ENCODE measurements around the gene GAREM2. TPM values are rescaled to one million over a fixed set of nuclear protein-coding genes. Genes with fewer than 3 reads are reported as not detected.

The GAREM2 gene
- total and polyA plus RNA-seq, 4 donors: 8.7 to 63.2 (median 28.8) TPM

Other genes with a start within 250 kb of the GAREM2 start
- gene KIF3C, start 190.6 kb upstream of the GAREM2 start, total RNA-seq: 10 to 100 TPM; 26.2 to 56.1 TPM
- 100 to 1,000 TPM; 132 to 133 TPM for gene KIF3C, start 190.6 kb upstream of the GAREM2 start, polyA plus RNA-seq (ENCODE audit: insufficient read length in 2 of 2)
- gene RAB10, start 139.0 kb upstream of the GAREM2 start, total RNA-seq: 100 to 1,000 TPM in 1 of 2 donors, 10 to 100 TPM in 1; 80.8 to 120 TPM
- 100 to 1,000 TPM; 146 to 194 TPM for gene RAB10, start 139.0 kb upstream of the GAREM2 start, polyA plus RNA-seq (ENCODE audit: insufficient read length in 2 of 2)
- gene HADHA, start 71.5 kb downstream of the GAREM2 start, total RNA-seq: 100 to 1,000 TPM; 117 to 168 TPM
- gene HADHA, start 71.5 kb downstream of the GAREM2 start, polyA plus RNA-seq (ENCODE audit: insufficient read length in 2 of 2): 100 to 1,000 TPM; 135 to 145 TPM
- gene HADHB, start 71.9 kb downstream of the GAREM2 start, total RNA-seq: 100 to 1,000 TPM in 1 of 2 donors, 10 to 100 TPM in 1; 81.7 to 106 TPM
- gene HADHB, start 71.9 kb downstream of the GAREM2 start, polyA plus RNA-seq (ENCODE audit: insufficient read length in 2 of 2): 10 to 100 TPM; 87.0 to 92.5 TPM
- 10 to 100 TPM; 20.4 to 69.1 TPM for gene SELENOI, start 173.1 kb downstream of the GAREM2 start, total RNA-seq
- 10 to 100 TPM; 20.1 to 28.2 TPM for gene SELENOI, start 173.1 kb downstream of the GAREM2 start, polyA plus RNA-seq (ENCODE audit: insufficient read length in 2 of 2)
- gene ADGRF3, start 173.7 kb downstream of the GAREM2 start, total RNA-seq: under 1 TPM; 0.10 to 0.11 TPM
- under 1 TPM; 0.59 to 0.72 TPM for gene ADGRF3, start 173.7 kb downstream of the GAREM2 start, polyA plus RNA-seq (ENCODE audit: insufficient read length in 2 of 2)
- gene DRC1, start 228.8 kb downstream of the GAREM2 start, total RNA-seq: 10 to 100 TPM in 1 of 2 donors, 1 to 10 TPM in 1; 4.6 to 11.3 TPM
- 1 to 10 TPM; 5.0 to 6.9 TPM for gene DRC1, start 228.8 kb downstream of the GAREM2 start, polyA plus RNA-seq (ENCODE audit: insufficient read length in 2 of 2)